ENCODE data around the gene HES1. TPM values are rescaled to one million over a fixed set of nuclear protein-coding genes. Genes with fewer than 3 reads are reported as not detected.
"Not testable (repeated sequence)": the region's sequence is repeated elsewhere in the genome, so short reads cannot be mapped to it uniquely, and the experiment has no call there.

The HES1 gene
- total and polyA plus RNA-seq, 2 donors: 13.3 to 19.7 TPM

DNA sequence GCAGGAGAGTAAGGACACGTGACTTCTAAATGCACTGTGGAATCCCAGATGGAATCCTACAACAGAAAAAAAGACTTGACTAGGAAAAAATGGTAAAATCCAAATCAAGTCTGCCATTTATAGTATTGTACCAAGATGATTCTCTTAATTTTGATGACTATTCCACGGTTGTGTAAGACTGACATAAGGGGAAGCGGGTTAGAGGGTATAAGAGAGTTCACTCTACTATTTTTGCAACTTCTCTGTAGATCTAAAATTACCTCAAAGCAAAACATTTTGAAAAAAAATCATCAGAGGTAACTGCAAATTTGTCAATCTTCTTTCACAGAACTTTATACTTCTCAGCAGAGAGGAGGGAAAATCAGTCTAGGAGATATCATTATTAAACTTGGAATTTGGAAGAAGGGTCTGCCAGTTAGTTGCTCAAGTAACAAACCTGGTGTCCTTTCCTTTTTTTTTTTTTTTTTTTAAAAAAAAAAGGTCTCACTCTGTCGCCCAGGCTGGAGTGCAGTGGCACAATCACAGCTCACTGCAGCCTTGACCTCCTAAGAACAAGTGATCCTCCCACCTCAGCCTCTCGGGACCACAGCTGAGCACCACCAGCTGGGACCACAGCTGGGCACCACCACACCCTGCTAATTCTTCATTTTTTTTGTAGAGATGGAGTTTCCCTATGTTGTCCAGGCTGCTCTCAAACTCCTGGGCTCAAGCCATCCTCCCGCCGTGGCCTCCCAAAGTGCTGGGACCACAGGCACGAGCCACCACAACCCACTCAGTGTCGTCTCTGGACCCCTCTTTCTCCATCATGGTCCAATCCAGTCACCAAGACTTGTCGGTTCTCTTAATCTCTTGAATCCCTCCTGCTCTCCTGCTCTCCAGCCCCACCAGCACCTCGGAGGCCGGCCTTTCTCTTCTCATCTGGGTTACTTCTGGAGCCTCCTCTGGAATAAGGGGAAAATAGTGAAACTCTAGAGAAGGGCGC lies 14.9 kb upstream of the HES1 start:
- H3K9me3 ChIP-seq (ENCODE audit: control insufficient read depth in 2 of 2, insufficient read depth in 1 of 2, low read length in 1 of 2): no peaks in the 10 kb centered on the region
- DNase-seq (ENCODE audit: low read depth in 6 of 9, low spot score in 9 of 9): no peak
- H3K4me3 ChIP-seq (ENCODE audit: low read length in 2 of 2): no peak overlapping the region
- no peak overlapping the region for H3K27ac ChIP-seq (ENCODE audit: low read depth in 1 of 2, low read length in 1 of 2)
- no peaks in the 10 kb centered on the region for H3K36me3 ChIP-seq (ENCODE audit: control insufficient read depth in 2 of 2, insufficient read depth in 2 of 2, low read length in 1 of 2)
- 88% methylated on average over 13 of the region's 13 CpGs for WGBS
- no peaks in the 10 kb centered on the region for H3K27me3 ChIP-seq (ENCODE audit: control insufficient read depth in 2 of 2, insufficient read depth in 1 of 2, low read length in 1 of 2)
- H3K4me1 ChIP-seq (ENCODE audit: control insufficient read depth in 2 of 2, insufficient read depth in 2 of 2, low read length in 2 of 2): peaks cover 0 to 5% of the 10 kb centered on the region in 2 donors

DNA sequence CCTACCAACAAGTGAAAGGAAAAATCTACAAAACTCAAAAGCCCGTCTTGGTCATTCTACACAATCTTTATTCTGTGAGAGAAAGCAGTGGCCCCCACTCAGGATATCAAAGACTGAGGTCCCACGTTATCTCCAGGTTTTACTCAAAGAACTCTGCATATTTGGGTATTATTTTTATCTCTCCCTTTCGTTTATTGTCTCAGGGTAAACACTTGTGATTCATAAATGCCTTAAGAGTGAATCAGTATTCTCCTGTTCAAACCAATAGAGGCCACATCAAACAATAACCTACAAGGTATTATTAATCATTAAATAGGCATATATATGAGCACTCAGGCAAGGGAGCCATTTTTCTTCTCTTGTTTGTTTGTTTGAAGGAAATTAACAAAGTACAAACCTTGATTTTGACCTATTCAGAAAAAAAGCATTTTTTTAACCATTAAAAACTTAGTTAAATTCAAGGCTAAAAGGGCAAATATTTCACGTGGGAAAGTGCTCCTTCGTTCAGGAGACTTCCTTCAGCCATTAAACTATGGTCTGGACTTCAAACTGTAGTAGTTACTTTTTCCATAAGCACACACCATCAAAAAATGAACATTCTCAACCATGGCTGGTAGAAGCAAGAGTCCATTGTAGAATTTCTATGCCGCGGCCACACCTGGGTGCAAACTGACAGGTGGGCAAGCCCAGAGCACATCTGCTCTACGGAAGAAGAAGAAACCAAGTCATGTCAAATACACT lies 13.9 kb upstream of the HES1 start:
- DNase-seq (ENCODE audit: low read depth in 6 of 9, low spot score in 9 of 9): no peak
- H3K27ac ChIP-seq (ENCODE audit: low read depth in 1 of 2, low read length in 1 of 2): no peak overlapping the region
- H3K27me3 ChIP-seq (ENCODE audit: control insufficient read depth in 2 of 2, insufficient read depth in 1 of 2, low read length in 1 of 2): no peaks in the 10 kb centered on the region
- peaks cover 0 to 5% of the 10 kb centered on the region in 2 donors for H3K4me1 ChIP-seq (ENCODE audit: control insufficient read depth in 2 of 2, insufficient read depth in 2 of 2, low read length in 2 of 2)
- H3K36me3 ChIP-seq (ENCODE audit: control insufficient read depth in 2 of 2, insufficient read depth in 2 of 2, low read length in 1 of 2): no peaks in the 10 kb centered on the region
- H3K4me3 ChIP-seq (ENCODE audit: low read length in 2 of 2): no peak overlapping the region
- H3K9me3 ChIP-seq (ENCODE audit: control insufficient read depth in 2 of 2, insufficient read depth in 1 of 2, low read length in 1 of 2): no peaks in the 10 kb centered on the region
- WGBS: 97% methylated on average over 8 of the region's 8 CpGs

DNA sequence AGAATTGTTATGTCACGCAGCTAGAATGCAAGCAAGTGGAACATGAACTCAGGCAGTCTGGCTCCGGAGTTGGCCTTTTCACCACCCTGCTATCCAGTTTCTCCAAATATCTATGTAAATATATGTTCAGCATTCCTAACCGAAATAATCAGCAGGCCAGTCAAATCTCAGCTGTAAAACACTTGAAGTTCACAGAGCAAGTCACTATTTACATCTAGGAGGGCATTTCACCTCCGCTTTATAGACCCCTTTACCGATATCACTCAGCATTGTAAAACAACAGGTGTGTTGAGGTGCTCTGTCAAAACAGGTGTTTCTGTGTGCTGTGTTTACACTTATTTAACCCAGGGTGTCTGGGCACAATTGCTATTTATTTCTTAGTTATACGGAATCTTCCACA lies 12.2 kb upstream of the HES1 start:
- no peaks in the 10 kb centered on the region for H3K36me3 ChIP-seq (ENCODE audit: control insufficient read depth in 2 of 2, insufficient read depth in 2 of 2, low read length in 1 of 2)
- H3K27me3 ChIP-seq (ENCODE audit: control insufficient read depth in 2 of 2, insufficient read depth in 1 of 2, low read length in 1 of 2): no peaks in the 10 kb centered on the region
- H3K4me3 ChIP-seq (ENCODE audit: low read length in 2 of 2): no peak overlapping the region
- H3K4me1 ChIP-seq (ENCODE audit: control insufficient read depth in 2 of 2, insufficient read depth in 2 of 2, low read length in 2 of 2): peaks cover 0 to 5% of the 10 kb centered on the region in 2 donors
- DNase-seq (ENCODE audit: low read depth in 6 of 9, low spot score in 9 of 9): no peak
- 93% methylated on average over 6 of the region's 6 CpGs for WGBS
- no peak overlapping the region for H3K27ac ChIP-seq (ENCODE audit: low read depth in 1 of 2, low read length in 1 of 2)
- no peaks in the 10 kb centered on the region for H3K9me3 ChIP-seq (ENCODE audit: control insufficient read depth in 2 of 2, insufficient read depth in 1 of 2, low read length in 1 of 2)

DNA sequence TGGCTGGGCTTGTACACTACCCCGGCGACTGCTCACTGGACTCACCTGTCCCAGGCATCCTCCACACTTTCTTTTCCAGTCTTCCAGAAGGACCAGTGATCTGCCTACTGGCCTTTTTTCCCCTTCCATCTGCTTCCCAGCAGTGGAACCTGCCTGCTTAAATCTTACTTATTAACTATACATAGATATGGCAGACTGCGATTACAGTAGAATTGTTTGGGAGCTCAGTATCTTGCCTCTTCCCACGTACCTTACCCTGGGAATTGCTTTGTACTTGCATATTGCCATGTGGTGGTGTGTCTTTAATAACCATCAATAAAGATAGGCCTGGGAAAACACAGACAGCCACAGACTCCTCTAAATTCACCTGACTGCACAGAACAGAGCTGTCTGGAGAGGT lies 11.8 kb upstream of the HES1 start:
- Histone ChIP-seq H3K27me3 (ENCODE audit: control insufficient read depth in 2 of 2, insufficient read depth in 1 of 2, low read length in 1 of 2) (no peaks in the 10 kb centered on the region), H3K9me3 (ENCODE audit: control insufficient read depth in 2 of 2, insufficient read depth in 1 of 2, low read length in 1 of 2) (no peaks in the 10 kb centered on the region), H3K4me3 (ENCODE audit: low read length in 2 of 2) (no peak overlapping the region), H3K36me3 (ENCODE audit: control insufficient read depth in 2 of 2, insufficient read depth in 2 of 2, low read length in 1 of 2) (no peaks in the 10 kb centered on the region), H3K4me1 (ENCODE audit: control insufficient read depth in 2 of 2, insufficient read depth in 2 of 2, low read length in 2 of 2) (peaks cover 0 to 5% of the 10 kb centered on the region in 2 donors), H3K27ac (ENCODE audit: low read depth in 1 of 2, low read length in 1 of 2) (no peak overlapping the region)
- 99% methylated on average over 4 of the region's 4 CpGs for WGBS
- no peak for DNase-seq (ENCODE audit: low read depth in 6 of 9, low spot score in 9 of 9)

DNA sequence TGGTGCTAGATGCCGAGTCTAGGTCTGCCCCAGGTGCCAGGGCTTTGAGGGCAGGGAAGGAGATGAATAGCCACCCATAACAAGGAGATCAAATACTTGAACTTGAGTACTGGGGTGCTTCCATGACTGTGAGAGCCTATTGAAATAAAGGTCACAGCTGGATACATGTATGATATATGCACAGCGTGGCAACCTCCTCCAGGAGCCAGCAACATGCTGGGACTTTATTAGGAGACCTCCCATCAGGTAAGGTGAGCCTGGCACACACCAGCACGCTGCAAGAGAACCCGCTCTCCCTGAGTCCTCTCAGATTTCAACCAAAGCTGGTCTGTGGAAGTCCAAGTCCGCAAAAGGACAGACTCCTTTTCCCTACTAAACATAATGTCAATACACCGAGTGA lies 10.5 kb upstream of the HES1 start:
- WGBS: 93% methylated on average over 6 of the region's 6 CpGs
- H3K27ac ChIP-seq (ENCODE audit: low read depth in 1 of 2, low read length in 1 of 2): no peak overlapping the region
- H3K4me1 ChIP-seq (ENCODE audit: control insufficient read depth in 2 of 2, insufficient read depth in 2 of 2, low read length in 2 of 2): peaks cover 0 to 12% of the 10 kb centered on the region in 2 donors
- H3K9me3 ChIP-seq (ENCODE audit: control insufficient read depth in 2 of 2, insufficient read depth in 1 of 2, low read length in 1 of 2): no peaks in the 10 kb centered on the region
- DNase-seq (ENCODE audit: low read depth in 6 of 9, low spot score in 9 of 9): no peak
- H3K36me3 ChIP-seq (ENCODE audit: control insufficient read depth in 2 of 2, insufficient read depth in 2 of 2, low read length in 1 of 2): no peaks in the 10 kb centered on the region
- H3K4me3 ChIP-seq (ENCODE audit: low read length in 2 of 2): no peak overlapping the region
- H3K27me3 ChIP-seq (ENCODE audit: control insufficient read depth in 2 of 2, insufficient read depth in 1 of 2, low read length in 1 of 2): peaks cover 0 to 4% of the 10 kb centered on the region in 2 donors

DNA sequence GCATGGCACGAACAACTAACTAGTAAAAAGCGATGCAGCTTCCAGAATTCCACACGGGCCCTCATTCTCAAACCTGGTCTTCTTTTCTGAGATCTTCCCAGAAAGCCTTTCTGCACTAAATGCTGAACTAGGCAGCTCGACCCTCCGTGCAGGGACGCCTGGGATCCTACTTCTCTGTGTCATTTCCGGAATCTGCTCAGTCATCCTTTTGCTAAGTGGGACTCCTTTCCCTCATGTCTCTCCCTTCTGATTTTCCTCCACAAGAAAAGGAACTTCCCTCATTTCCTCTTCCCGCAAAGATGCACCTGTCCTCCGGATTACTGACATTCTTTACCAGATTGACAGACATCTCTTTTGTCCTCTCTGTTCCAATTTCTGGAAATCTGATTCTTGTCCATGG lies 9.2 kb upstream of the HES1 start:
- no peak overlapping the region for H3K27ac ChIP-seq (ENCODE audit: low read depth in 1 of 2, low read length in 1 of 2)
- peaks cover 7 to 24% of the 10 kb centered on the region in 2 donors for H3K4me1 ChIP-seq (ENCODE audit: control insufficient read depth in 2 of 2, insufficient read depth in 2 of 2, low read length in 2 of 2)
- DNase-seq (ENCODE audit: low read depth in 6 of 9, low spot score in 9 of 9): no peak
- WGBS: 97% methylated on average over 9 of the region's 9 CpGs
- H3K4me3 ChIP-seq (ENCODE audit: low read length in 2 of 2): no peak overlapping the region
- H3K9me3 ChIP-seq (ENCODE audit: control insufficient read depth in 2 of 2, insufficient read depth in 1 of 2, low read length in 1 of 2): no peaks in the 10 kb centered on the region
- peaks cover under 1 to 17% of the 10 kb centered on the region in 2 donors for H3K27me3 ChIP-seq (ENCODE audit: control insufficient read depth in 2 of 2, insufficient read depth in 1 of 2, low read length in 1 of 2)
- H3K36me3 ChIP-seq (ENCODE audit: control insufficient read depth in 2 of 2, insufficient read depth in 2 of 2, low read length in 1 of 2): no peaks in the 10 kb centered on the region

DNA sequence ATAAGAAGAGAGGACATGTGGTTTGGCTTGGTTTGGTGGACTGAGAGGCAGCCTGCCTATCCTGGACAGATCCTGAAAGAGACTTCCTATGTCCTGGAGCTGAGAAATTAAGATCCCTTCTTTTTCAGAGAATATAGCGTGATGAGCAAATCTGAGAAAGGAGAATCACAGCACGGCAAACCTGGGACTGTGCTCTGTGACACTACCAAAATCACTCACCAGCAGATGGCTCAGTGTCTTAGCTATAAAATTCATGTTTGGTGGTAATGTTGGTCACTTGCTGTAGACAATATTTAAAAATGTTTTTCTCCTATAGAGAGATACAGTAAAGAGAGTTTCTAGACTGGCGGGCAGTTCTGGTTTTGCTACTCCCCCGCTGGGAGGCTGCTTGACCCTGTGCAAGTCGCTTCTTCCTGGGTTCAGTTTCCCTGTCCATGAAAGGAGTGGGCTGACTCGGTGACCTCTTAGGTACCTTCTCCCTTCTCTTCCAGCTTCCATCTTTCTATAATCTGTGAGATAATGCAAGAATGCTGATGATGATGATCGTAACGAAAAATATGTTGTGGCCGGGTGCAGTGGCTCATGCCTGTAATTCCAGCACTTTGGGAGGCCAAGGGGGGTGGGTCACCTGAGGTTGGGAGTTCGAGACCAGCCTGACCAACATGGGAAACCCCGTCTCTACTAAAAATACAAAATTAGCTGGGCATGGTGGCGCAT lies 7.6 kb upstream of the HES1 start:
- WGBS: 97% methylated on average over 12 of the region's 12 CpGs
- no peak for DNase-seq (ENCODE audit: low read depth in 6 of 9, low spot score in 9 of 9)
- no peak overlapping the region for H3K4me3 ChIP-seq (ENCODE audit: low read length in 2 of 2)
- H3K9me3 ChIP-seq (ENCODE audit: control insufficient read depth in 2 of 2, insufficient read depth in 1 of 2, low read length in 1 of 2): no peaks in the 10 kb centered on the region
- H3K36me3 ChIP-seq (ENCODE audit: control insufficient read depth in 2 of 2, insufficient read depth in 2 of 2, low read length in 1 of 2): no peaks in the 10 kb centered on the region
- H3K27me3 ChIP-seq (ENCODE audit: control insufficient read depth in 2 of 2, insufficient read depth in 1 of 2, low read length in 1 of 2): peaks cover 11 to 33% of the 10 kb centered on the region in 2 donors
- H3K4me1 ChIP-seq (ENCODE audit: control insufficient read depth in 2 of 2, insufficient read depth in 2 of 2, low read length in 2 of 2): peaks cover 7 to 35% of the 10 kb centered on the region in 2 donors
- no peak overlapping the region for H3K27ac ChIP-seq (ENCODE audit: low read depth in 1 of 2, low read length in 1 of 2)

DNA sequence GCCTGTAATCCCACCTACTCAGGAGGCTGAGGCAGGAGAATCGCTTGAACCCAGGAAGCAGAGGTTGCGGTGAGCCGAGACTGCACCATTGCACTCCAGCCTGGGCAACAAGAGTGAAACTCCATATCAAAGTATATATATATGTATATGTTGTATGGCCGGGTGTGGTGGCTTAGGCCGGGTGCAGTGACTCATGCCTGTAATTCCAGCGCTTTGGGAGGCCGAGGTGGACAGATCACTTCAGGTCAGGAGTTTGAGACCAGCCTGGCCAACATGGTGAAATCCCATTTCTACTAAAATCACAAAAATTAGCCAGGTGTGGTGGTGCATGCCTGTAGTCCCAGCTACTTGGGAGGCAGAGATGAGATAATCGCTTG lies 7.0 kb upstream of the HES1 start:
- not testable (repeated sequence) for DNase-seq (ENCODE audit: low read depth in 6 of 9, low spot score in 9 of 9)
- H3K27me3 ChIP-seq (ENCODE audit: control insufficient read depth in 2 of 2, insufficient read depth in 1 of 2, low read length in 1 of 2): peaks cover 17 to 38% of the 10 kb centered on the region in 2 donors

More for the DNA sequence above, 7.0 kb upstream of the HES1 start:
- not testable (repeated sequence) for H3K9me3 ChIP-seq (ENCODE audit: control insufficient read depth in 2 of 2, insufficient read depth in 1 of 2, low read length in 1 of 2); H3K36me3 ChIP-seq (ENCODE audit: control insufficient read depth in 2 of 2, insufficient read depth in 2 of 2, low read length in 1 of 2); H3K4me3 ChIP-seq (ENCODE audit: low read length in 2 of 2); H3K27ac ChIP-seq (ENCODE audit: low read depth in 1 of 2, low read length in 1 of 2)
- peaks cover 7 to 40% of the 10 kb centered on the region in 2 donors for H3K4me1 ChIP-seq (ENCODE audit: control insufficient read depth in 2 of 2, insufficient read depth in 2 of 2, low read length in 2 of 2)
- 94% methylated on average over 8 of the region's 8 CpGs for WGBS
